Measurements from ENCODE around the gene MYCBPAP.

MYCBPAP gene, protein sequence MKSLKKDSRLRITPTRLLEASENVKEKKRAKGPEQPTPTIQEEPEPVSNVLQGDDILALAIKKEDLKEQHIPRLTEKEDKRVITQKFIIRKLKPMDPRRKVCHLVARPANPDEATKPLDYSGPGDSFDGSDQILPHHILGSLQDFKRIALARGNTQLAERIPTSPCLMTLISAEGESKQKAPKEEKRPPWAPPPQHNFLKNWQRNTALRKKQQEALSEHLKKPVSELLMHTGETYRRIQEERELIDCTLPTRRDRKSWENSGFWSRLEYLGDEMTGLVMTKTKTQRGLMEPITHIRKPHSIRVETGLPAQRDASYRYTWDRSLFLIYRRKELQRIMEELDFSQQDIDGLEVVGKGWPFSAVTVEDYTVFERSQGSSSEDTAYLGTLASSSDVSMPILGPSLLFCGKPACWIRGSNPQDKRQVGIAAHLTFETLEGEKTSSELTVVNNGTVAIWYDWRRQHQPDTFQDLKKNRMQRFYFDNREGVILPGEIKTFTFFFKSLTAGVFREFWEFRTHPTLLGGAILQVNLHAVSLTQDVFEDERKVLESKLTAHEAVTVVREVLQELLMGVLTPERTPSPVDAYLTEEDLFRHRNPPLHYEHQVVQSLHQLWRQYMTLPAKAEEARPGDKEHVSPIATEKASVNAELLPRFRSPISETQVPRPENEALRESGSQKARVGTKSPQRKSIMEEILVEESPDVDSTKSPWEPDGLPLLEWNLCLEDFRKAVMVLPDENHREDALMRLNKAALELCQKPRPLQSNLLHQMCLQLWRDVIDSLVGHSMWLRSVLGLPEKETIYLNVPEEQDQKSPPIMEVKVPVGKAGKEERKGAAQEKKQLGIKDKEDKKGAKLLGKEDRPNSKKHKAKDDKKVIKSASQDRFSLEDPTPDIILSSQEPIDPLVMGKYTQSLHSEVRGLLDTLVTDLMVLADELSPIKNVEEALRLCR

DNA sequence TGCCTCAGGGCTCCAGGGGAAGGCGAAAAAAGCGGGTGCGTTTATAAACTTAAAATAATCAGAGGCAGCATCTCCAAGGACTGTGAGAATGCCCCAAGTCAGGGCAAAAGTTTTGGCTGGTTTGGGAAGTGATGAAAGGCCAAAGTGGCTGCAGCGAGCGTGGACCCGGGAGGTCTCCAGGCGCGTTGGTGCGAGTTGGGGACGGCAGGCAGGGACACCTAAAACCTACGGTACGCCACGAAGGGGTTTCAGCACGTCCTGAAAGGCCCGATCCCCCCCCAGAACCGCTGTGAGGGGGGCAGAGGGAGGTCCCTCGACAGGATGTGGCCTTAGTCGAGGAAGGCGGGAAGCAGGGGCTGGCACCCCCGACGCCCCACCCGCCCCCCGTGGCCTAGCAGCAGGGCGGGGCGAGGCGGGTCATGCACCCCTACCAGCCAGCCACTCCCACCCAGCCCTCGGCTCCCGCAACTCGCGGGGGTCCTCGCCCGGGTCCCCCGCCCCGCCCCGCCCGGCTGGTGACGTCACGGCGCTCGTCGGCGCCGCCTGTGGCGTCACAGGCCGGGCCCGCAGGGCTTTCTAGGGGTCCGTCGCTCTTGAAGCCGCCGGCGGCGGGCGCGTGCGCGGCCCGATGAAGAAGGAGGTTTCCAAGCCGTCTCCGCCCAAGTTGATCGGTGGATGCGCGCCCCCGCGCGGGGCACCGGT, at the start of gene MYCBPAP:
Gene MYCBPAP, plus strand, starts transcription at position 569 of the 702 bp plus-strand sequence. CDS start 236 bp downstream, outside the sequence.
- DNase-seq: peak; percentile 90

DNA sequence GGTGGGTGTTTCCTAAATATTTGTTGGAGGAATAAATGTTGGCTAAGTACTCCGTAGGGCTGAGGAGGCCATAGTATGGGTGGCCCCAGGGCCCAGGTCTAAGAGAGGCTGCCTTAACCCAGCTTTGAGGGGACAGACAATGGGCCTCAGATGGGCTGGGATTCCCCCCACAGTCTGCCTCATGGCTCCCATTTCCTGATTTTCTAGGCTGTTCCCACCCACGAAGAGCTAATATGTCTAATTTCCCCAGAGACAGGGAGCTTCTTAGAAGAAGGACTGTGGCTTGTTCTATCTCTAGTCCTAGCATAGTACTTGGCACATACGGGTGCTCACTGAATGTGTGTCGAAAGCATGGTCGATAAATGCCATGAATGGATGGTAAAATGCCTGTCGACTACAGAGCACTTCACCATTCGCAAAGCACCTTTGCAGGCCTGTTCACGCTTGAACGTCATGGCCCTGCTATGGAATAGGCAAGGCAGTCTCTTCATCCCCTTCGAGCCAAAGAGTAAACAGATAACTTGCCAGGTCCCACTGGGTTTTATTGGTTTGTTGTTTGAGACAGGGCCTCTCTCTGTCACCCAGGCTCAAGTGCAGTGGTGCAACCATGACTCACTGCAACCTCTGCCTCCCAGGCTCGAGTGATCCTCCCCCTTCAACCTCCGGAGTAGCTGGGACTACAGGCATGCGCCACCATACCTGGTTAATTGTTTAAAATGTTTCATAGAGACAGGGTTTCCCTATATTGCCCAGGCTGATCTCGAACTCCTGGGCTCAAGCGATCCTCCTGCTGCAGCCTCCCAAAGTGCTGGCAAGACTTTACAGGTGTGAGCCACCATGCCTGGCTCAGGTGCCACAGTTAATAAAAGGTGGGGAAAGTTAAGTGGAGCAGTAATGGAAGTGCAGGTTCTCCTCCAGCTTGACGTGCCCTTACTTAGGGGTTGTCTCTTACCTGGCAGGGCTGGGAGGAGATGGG, 49.2 kb upstream of the MYCBPAP start:
- DNase-seq: no peak

DNA sequence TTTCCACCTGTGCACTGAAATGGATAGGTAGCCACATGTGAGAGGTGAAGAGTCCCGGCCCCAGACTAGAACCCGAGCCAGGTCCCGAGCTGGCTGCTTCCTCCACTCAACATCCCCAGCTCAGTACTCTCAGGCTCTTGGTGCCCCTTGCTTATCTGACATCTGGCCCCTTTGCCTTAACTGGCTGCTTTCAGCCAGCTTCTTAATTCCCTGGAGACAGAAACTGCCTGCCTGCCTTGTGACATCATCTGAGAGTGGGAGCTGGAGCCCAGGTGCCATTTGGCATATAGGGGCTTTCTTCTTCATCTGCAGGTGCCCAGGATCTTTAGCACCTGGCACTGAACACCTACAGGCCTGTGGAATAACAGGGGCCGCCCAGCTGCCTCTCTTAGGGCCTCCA, 48.5 kb upstream of the MYCBPAP start:
- no peak for DNase-seq

DNA sequence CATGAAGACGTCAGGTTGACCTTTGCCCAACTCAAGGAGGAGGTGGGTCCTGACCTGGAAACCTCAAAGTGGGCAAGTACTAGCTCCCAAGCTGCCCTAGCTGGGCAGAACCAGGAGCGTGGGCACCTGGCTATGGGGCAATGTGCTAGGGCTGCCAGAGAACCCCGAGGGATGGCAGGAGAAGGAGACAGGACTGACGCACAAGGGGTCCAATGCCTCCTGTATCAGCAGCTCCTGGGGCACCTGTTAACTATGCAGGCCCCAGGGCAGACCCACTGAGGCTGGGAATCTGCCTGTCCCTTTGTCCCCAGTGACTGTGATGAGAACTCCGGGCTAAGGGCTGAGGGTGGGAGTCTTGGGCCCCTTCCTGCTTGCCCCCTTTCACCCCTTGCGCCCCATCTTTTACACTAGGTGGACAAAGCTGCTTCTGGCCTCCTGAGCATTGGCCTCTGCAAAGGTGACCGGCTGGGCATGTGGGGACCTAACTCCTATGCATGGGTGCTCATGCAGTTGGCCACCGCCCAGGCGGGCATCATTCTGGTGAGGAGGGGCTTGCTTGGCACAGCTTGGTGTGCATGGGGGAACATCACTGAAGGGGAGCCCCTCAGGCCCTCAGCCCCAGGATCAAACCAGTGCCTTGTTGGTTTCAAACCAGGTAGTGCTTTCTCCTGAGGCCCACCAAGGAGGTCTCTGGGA, 47.3 kb upstream of the MYCBPAP start:
- DNase-seq: no peak

DNA sequence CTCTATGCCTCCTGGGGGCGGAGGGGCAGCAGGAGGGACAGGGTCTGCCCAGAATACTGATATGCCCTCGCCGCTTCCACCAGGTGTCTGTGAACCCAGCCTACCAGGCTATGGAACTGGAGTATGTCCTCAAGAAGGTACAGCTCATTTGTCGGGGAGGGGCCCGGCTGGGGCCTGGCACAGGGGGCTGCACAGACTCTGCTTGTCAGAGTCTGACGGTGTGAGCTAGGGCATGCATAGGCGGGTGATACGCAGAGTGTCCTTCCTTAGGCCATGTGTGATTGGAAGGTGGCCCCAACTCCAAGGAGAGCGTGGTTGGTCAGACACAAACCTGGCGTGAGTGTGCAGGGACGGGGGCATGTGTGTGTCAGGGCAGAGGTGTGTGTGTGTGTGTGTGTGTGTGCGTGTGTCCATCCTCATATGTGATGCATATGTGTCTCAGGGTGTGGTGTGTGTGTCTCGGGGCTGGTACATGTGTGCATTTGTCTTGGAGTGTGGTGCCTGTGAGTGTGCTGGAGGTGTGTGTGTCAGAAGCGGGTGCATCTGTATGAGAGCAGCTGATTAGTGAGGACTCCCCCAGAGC, 46.6 kb upstream of the MYCBPAP start:
- no peak for DNase-seq

DNA sequence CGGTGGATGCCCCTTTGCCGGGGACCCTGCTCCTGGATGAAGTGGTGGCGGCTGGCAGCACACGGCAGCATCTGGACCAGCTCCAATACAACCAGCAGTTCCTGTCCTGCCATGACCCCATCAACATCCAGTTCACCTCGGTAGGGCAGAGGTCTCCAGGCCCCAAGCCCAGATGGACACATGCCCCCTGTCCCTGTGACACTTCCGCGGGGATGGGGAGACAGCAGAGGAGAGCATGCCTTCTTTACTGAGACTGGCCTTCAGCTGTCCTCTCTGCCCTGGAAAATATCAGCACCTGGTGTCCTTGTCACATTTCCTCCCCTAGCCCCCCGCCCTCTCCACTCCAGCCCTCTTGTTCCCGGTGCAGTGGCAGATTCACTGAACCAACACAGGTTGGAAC, 45.8 kb upstream of the MYCBPAP start:
- DNase-seq: no peak

DNA sequence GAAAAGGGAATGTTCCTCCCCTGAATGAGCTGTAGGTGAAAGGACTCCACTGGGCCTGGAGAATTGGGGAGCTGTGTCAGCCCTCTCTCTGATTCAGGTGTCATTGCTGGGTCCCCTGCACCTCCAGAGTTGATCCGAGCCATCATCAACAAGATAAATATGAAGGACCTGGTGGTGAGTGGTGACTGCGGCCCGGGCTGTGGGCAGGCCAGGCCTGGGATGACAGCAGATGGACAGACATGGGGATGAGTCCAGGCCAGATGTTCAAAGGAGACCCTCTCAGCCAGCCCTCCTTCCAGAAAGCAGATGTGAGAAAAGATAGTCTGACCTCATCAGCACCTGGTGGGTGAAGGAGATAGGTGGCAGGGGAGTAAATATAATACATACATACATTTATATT, 44.1 kb upstream of the MYCBPAP start:
- no peak for DNase-seq

DNA sequence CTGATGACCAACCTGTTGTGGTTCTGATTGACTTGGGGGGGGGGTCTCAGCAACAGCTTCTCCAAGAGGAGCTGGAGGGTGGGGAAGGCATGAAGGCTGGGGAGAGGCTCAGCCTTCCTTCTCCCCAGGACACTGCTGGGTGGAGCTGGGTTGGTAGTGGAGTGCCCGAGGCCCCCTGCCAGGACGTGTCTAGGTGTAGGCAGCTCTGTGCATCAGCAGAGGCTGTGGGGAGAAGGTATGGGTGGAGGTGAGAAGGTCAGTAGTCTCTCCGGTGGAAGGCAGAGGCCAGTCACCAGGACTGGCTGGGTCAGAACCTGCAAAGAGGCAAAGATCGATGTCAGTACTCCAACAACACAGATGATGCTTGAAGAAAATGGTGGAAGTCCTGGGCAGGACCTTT, 43.5 kb upstream of the MYCBPAP start:
- no peak for DNase-seq

DNA sequence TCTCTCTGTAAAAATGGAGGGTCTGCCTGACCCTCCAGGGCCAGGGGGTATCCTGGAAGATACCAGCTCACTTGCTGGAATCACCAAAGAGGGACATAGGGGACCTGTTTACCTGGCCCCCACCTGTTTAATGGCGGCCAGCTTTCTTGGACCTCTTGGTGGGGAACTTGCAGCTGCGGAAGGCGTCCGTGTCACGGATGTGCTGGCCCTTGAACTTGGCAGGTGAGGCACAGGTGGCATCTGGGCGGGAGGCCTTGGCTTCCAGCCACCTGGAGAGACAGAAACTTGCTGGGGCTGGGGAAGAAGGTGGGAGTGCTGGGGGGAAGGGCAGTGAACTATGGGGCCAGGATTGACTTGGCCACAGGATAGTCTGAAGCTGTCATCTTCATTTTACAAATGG, 43.1 kb upstream of the MYCBPAP start:
- no peak for DNase-seq

DNA sequence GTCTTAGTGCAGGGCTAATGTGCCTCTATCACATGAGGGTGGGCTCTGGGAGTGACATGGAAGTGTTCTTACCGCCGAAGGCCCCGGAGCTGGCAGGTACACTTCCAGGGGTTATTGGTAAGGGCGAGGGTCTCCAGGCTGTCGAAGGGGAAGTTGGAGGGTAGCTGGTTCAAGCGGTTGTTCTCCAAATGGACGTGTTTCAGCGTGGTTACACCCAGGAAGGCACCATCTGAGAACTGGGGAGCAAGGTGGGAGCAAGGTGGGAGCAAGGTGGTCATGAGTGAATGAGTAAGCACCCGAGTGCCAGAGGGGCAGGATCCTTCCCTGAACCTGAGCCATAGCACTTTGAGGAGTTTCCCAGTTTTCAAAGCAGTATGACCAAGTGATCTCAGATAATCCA, 42.6 kb upstream of the MYCBPAP start:
- no peak for DNase-seq

DNA sequence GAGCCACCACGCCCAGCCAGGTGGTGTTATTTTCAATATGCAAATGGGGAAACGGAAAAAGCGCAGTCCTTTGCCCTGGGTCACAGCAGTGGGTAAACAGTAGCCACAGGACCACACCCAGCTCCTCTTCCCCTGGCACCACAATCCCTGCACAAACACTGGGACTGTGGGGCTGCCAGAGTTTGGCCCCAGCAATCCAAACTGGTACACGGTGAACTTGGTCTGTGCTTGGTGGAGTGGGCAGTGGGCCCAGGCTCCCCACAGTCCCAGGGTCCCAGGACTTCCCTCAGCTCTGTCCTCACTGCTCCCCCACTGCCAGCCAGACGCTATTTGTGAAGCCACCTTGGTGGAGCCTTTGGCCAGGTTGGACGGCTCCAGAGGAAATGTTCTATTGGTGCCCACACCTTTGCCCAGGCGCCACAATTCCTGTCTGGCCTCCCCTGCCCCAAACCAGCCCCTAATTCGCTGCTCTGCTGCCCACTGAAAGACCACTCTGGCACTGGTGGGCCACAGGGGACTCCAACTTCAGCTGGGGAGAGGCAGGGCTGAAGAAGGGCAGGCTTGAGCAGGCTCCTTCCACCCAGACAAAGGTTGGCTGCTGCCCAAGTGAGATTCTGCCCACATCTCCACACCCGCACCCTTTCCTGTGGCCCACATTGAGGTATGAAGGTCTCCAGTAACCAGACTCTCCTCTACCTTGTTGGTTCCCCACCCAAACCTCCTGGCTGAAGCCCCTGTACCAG, 41.7 kb upstream of the MYCBPAP start:
- DNase-seq: no peak

DNA sequence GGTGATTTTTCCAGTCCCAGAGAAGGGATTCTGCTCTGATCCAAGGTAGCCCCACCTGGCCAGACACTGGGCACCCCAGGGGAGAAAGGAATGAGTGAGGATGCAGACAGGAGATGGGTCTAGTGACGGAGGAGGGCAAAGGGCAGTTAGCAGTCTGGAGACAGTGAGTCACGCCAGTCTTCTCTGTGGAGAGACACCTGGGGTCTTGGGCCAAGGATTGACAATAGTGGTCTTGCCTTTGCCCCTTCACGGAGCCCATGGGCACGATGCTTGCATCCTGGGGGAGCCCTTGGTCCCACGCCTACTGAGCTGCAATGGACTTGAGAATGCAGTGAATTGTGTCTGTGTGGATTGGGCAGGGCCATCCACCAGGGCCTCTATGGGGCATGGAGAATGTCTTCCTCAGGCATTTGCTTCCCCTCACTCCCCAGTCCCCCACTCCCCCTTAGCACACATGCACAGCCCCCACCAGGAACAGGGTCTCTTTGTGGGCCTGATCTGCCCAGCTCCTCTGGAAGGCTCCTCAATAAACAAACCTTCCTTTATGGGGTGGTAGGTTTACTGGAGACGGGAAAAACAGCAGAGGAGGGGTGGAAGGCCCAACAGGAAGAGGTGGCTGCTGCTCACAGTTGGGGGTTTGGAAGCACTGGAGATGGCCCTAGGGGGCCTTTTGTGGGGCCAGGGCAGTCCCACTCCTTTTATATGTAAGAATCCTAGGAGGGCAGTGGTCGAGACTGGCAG, 41.0 kb upstream of the MYCBPAP start:
- DNase-seq: no peak

DNA sequence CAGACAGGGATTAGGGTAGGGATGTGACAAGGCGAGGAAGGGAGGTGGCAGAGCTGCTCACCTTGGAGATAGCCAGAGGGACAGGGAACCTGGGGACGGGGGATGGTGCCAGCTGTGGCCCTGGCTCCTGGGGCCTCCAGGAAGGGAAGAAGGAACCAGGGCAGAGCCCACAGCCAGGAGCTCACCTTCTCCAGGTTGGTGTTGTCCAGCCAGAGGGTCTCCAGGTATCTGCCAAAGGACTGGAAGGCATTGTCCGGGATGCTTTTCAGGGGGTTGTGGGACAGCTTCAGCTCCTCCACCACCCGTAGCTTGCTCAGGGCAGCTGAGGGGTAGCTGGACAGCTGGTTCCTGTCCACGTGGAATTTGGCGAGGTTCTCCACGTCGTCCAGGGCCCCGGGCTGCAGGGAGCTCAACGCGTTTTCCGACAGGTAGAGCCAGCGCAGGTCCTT, 40.4 kb upstream of the MYCBPAP start:
- DNase-seq: no peak

DNA sequence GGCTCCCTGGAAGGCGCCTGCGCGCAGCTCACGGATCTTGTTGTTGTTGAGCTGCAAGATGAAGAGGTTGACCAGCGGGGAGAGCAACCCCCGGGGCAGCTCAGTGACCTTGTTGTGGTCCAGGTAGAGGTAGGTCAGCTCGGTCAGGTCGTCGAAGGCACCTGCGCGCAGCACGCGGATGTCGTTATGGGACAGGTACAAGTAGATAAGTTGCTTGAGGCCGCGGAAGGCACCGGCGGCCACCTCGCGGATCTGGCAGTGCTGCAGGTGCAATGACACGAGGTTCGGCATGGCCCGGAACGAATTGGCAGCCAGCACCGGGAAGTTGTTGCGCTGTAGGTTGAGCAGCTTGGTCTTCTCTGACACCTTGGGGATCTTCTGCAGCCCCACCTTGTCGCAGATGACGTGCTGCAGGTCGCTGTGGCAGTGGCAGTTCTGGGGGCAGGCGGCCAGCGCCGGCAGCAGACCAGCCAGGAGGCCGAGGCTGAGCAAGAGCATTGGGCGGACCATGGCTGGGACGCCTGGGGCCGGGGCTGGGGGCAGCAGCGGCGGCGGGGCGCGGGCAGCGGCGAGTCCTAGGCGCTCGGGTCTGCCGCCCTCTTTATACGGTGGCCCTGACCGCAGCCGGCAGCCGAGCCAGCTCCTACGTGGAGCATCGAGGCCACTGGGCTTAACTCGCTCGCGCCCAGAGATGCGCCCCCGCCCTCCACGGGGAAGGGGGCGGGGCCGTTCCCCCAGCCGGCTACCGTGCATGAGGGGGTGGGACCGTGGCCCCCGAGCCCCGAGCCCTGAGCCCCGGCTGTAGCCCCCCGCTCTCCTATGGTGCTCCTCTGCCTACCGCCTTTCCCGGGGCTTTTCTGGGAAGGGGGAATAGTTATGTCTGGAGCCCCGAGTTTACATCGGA, 39.7 kb upstream of the MYCBPAP start, which contains the start of gene CHAD:
Gene CHAD, minus strand, starts transcription at position 577 of the 904 bp plus-strand sequence. Its CDS starts 67 bp downstream, at position 510.
- no peak for DNase-seq

DNA sequence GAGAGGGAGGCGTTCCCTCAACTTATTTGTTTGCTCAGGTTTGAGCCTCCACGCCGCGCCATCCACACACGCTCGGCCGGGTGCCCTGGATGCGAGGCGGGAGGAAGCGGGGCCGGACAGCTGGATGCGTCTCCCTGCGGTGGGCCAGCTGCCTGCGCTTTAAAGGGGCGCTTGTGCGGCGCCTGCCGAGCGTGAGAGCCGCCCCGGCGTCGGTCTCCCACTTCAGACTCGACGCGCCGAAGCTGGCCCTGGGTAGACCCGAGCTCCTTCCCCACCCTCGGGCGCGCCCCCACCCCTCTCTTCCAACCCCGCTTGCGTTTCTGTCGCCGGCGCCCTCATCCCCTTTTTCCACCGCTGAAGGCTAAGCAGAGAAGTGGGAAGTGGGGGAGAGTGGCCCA, 39.0 kb upstream of the MYCBPAP start:
- DNase-seq: no peak

DNA sequence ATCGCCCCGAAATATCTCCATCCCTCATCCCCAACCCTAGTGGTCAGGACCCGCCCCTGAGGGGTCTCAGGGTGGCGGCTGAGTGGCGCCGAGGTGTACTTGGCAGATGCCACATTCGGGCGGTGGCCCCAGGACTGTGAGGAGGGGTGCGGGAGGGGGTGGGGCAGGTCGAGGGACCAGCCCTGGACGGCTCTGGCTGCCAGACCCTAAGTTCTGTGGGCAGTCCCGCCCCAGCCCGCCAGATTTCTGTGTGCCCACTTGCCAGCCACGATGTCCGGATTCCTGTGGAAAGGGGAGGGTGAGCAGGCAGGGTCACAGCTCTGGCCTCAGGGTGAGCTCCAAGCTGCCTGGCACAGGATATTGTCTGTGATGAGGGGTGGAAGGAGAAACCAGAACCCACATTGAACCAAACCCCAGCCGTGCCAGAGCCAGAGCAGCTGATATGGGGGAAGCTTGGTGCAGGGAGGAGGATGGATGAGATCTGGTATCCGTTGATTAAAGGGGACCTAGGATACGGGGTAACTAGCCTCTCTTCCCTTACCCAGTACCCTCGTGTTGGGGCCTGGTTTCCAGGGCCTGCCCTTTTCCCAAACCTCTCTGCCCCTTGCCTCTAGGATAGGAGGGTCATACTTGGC, 38.5 kb upstream of the MYCBPAP start:
- no peak for DNase-seq

DNA sequence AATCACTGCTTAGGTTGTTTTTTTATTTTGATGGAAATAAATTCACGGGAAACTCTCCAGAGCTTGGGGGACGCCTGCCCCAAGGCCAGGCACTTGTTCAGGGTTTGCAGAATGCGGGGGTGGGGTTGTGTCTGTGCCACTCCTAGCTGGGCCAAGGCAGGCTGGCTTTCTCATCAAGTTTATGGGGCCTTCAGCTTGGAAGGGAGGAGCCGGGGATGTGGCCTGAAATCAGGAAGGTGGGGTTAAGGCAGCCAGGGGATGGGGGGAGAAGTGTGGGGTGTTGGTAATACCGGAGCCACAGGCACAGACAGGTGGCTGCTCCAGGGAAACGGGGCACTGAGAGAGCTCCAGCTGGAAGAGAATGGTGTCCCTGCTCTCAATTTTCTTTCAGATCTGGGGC, 37.8 kb upstream of the MYCBPAP start:
- no peak for DNase-seq

Data from stimulated activated CD8-positive, alpha-beta memory T cell treated with anti-CD3 and anti-CD28 coated beads, Interleukin-4, amount 100 ng/mL, for 48 hours (primary cell).